Jurkat, Clone E6-1 (cell line): ENCODE data around the gene RNF126.
"Not testable (repeated sequence)": the region's sequence is repeated elsewhere in the genome, so short reads cannot be mapped to it uniquely, and the experiment has no call there.

Experiments used
- DNase-seq: peaks from one replicate; pipeline ENCODE4 v3.0.0-alpha.2; 2011; ENCODE audit warnings: low read depth, low spot score
- H3K4me3 ChIP-seq: 2 replicates; pipeline ENCODE4 v1.5.1; 2011; ENCODE audit warnings: mild to moderate bottlenecking, low read length, control low read depth, moderate library complexity

Gene RNF126

GRCh38 chr19:604355-604754 is 58.7 kb downstream of the RNF126 start:
- no peak overlapping the region for H3K4me3 ChIP-seq
- no peak for DNase-seq

- H3K4me3 ChIP-seq, DNase-seq: not testable (repeated sequence)
These were observed 59.2 kb downstream of the RNF126 start for GRCh38 chr19:603779-604178.

- not testable (repeated sequence) for H3K4me3 ChIP-seq, DNase-seq
These were observed 59.7 kb downstream of the RNF126 start for GRCh38 chr19:603302-603639.

- H3K4me3 ChIP-seq: no peak overlapping the region
- no peak for DNase-seq
These were observed 60.4 kb downstream of the RNF126 start for GRCh38 chr19:602391-603301.

GRCh38 chr19:601790-602189 is 61.2 kb downstream of the RNF126 start:
- no peak overlapping the region for H3K4me3 ChIP-seq
- DNase-seq: no peak

GRCh38 chr19:601310-601709 is 61.7 kb downstream of the RNF126 start:
- DNase-seq: no peak
- no peak overlapping the region for H3K4me3 ChIP-seq
